ENCODE measurements around the gene MAD1L1. TPM values are rescaled to one million over a fixed set of nuclear protein-coding genes. Genes with fewer than 3 reads are reported as not detected.
"Not testable (repeated sequence)": the region's sequence is repeated elsewhere in the genome, so short reads cannot be mapped to it uniquely, and the experiment has no call there.

Gene MAD1L1
- polyA plus RNA-seq, 4 donors: 12.3 to 21.7 (median 18.1) TPM

- H3K36me3 ChIP-seq (ENCODE audit: control insufficient read depth in 3 of 3, insufficient read depth in 2 of 3, low read depth in 1 of 3, low read length in 3 of 3); FAIRE-seq; DNase-seq; H3K4me1 ChIP-seq (ENCODE audit: control insufficient read depth in 3 of 3, insufficient read depth in 2 of 3, low read depth in 1 of 3, low read length in 2 of 3); H3K4me3 ChIP-seq (ENCODE audit: low read depth in 1 of 3, low read length in 3 of 3); H3K27me3 ChIP-seq (ENCODE audit: control insufficient read depth in 3 of 3, insufficient read depth in 3 of 3, low read length in 3 of 3); H3K27ac ChIP-seq (ENCODE audit: low read depth in 1 of 3, low read length in 2 of 3): not testable (repeated sequence)
- 93 to 96% (median 95%) methylated on average over 1 of the region's 1 CpG for WGBS, 3 donors
- peaks cover 0 to 23% of the 10 kb centered on the region in 2 donors for H3K9me3 ChIP-seq (ENCODE audit: control insufficient read depth in 2 of 2, insufficient read depth in 1 of 2, low read depth in 1 of 2, low read length in 1 of 2)
These were observed 403.1 kb downstream of the MAD1L1 start for GRCh38 chr7:1829668-1830067.

- Histone ChIP-seq H3K27me3 (ENCODE audit: control insufficient read depth in 3 of 3, insufficient read depth in 3 of 3, low read length in 3 of 3) (no peaks in the 10 kb centered on the region), H3K9me3 (ENCODE audit: control insufficient read depth in 2 of 2, insufficient read depth in 1 of 2, low read depth in 1 of 2, low read length in 1 of 2) (peaks cover 0 to 23% of the 10 kb centered on the region in 2 donors), H3K4me3 (ENCODE audit: low read depth in 1 of 3, low read length in 3 of 3) (no peak overlapping the region), H3K36me3 (ENCODE audit: control insufficient read depth in 3 of 3, insufficient read depth in 2 of 3, low read depth in 1 of 3, low read length in 3 of 3) (peaks cover 0 to 4% (median 0%) of the 10 kb centered on the region in 3 donors), H3K27ac (ENCODE audit: low read depth in 1 of 3, low read length in 2 of 3) (no peak overlapping the region), H3K4me1 (ENCODE audit: control insufficient read depth in 3 of 3, insufficient read depth in 2 of 3, low read depth in 1 of 3, low read length in 2 of 3) (no peaks in the 10 kb centered on the region)
- 94 to 97% (median 94%) methylated on average over 22 of the region's 22 CpGs for WGBS, 3 donors
- FAIRE-seq: no peak
- no peak for DNase-seq
These were observed 403.6 kb downstream of the MAD1L1 start for GRCh38 chr7:1829111-1829510.

GRCh38 chr7:1828170-1828569 lies 404.6 kb downstream of the MAD1L1 start:
- H3K27me3 ChIP-seq (ENCODE audit: control insufficient read depth in 3 of 3, insufficient read depth in 3 of 3, low read length in 3 of 3); H3K4me1 ChIP-seq (ENCODE audit: control insufficient read depth in 3 of 3, insufficient read depth in 2 of 3, low read depth in 1 of 3, low read length in 2 of 3); H3K4me3 ChIP-seq (ENCODE audit: low read depth in 1 of 3, low read length in 3 of 3); DNase-seq; FAIRE-seq; H3K27ac ChIP-seq (ENCODE audit: low read depth in 1 of 3, low read length in 2 of 3); H3K36me3 ChIP-seq (ENCODE audit: control insufficient read depth in 3 of 3, insufficient read depth in 2 of 3, low read depth in 1 of 3, low read length in 3 of 3): not testable (repeated sequence)
- 95 to 97% (median 96%) methylated on average over 12 to 16 of the region's 16 CpGs for WGBS, 3 donors
- H3K9me3 ChIP-seq (ENCODE audit: control insufficient read depth in 2 of 2, insufficient read depth in 1 of 2, low read depth in 1 of 2, low read length in 1 of 2): peaks cover 0 to 23% of the 10 kb centered on the region in 2 donors

GRCh38 chr7:1827521-1827981 lies 405.2 kb downstream of the MAD1L1 start:
- not testable (repeated sequence) for FAIRE-seq, DNase-seq
- 85 to 92% (median 92%) methylated on average over 14 to 20 of the region's 27 CpGs for WGBS, 3 donors

GRCh38 chr7:1826931-1827330 lies 405.8 kb downstream of the MAD1L1 start:
- 88 to 93% (median 91%) methylated on average over 16 to 20 of the region's 21 CpGs for WGBS, 3 donors

More at GRCh38 chr7:1827521-1827981, 405.2 kb downstream of the MAD1L1 start:
- not testable (repeated sequence) for H3K4me3 ChIP-seq (ENCODE audit: low read depth in 1 of 3, low read length in 3 of 3); H3K36me3 ChIP-seq (ENCODE audit: control insufficient read depth in 3 of 3, insufficient read depth in 2 of 3, low read depth in 1 of 3, low read length in 3 of 3); H3K27ac ChIP-seq (ENCODE audit: low read depth in 1 of 3, low read length in 2 of 3); H3K27me3 ChIP-seq (ENCODE audit: control insufficient read depth in 3 of 3, insufficient read depth in 3 of 3, low read length in 3 of 3); H3K4me1 ChIP-seq (ENCODE audit: control insufficient read depth in 3 of 3, insufficient read depth in 2 of 3, low read depth in 1 of 3, low read length in 2 of 3)
- peaks cover 0 to 23% of the 10 kb centered on the region in 2 donors for H3K9me3 ChIP-seq (ENCODE audit: control insufficient read depth in 2 of 2, insufficient read depth in 1 of 2, low read depth in 1 of 2, low read length in 1 of 2)

GRCh38 chr7:1825897-1826741 lies 406.6 kb downstream of the MAD1L1 start:
- DNase-seq (no peak), FAIRE-seq (no peak)
- 90 to 93% (median 91%) methylated on average over 38 to 45 of the region's 45 CpGs for WGBS, 3 donors
- Histone ChIP-seq H3K4me1 (ENCODE audit: control insufficient read depth in 3 of 3, insufficient read depth in 2 of 3, low read depth in 1 of 3, low read length in 2 of 3) (no peaks in the 10 kb centered on the region), H3K36me3 (ENCODE audit: control insufficient read depth in 3 of 3, insufficient read depth in 2 of 3, low read depth in 1 of 3, low read length in 3 of 3) (peaks cover 0 to 4% (median 0%) of the 10 kb centered on the region in 3 donors), H3K27ac (ENCODE audit: low read depth in 1 of 3, low read length in 2 of 3) (no peak overlapping the region), H3K27me3 (ENCODE audit: control insufficient read depth in 3 of 3, insufficient read depth in 3 of 3, low read length in 3 of 3) (no peaks in the 10 kb centered on the region), H3K4me3 (ENCODE audit: low read depth in 1 of 3, low read length in 3 of 3) (no peak overlapping the region), H3K9me3 (ENCODE audit: control insufficient read depth in 2 of 2, insufficient read depth in 1 of 2, low read depth in 1 of 2, low read length in 1 of 2) (peaks cover 0 to 18% of the 10 kb centered on the region in 2 donors)

More at GRCh38 chr7:1826931-1827330, 405.8 kb downstream of the MAD1L1 start:
- FAIRE-seq; DNase-seq; H3K4me3 ChIP-seq (ENCODE audit: low read depth in 1 of 3, low read length in 3 of 3); H3K27me3 ChIP-seq (ENCODE audit: control insufficient read depth in 3 of 3, insufficient read depth in 3 of 3, low read length in 3 of 3); H3K27ac ChIP-seq (ENCODE audit: low read depth in 1 of 3, low read length in 2 of 3); H3K4me1 ChIP-seq (ENCODE audit: control insufficient read depth in 3 of 3, insufficient read depth in 2 of 3, low read depth in 1 of 3, low read length in 2 of 3); H3K36me3 ChIP-seq (ENCODE audit: control insufficient read depth in 3 of 3, insufficient read depth in 2 of 3, low read depth in 1 of 3, low read length in 3 of 3): not testable (repeated sequence)
- H3K9me3 ChIP-seq (ENCODE audit: control insufficient read depth in 2 of 2, insufficient read depth in 1 of 2, low read depth in 1 of 2, low read length in 1 of 2): peaks cover 0 to 23% of the 10 kb centered on the region in 2 donors

GRCh38 chr7:1825647-1825896 lies 407.2 kb downstream of the MAD1L1 start:
- H3K9me3 ChIP-seq (ENCODE audit: control insufficient read depth in 2 of 2, insufficient read depth in 1 of 2, low read depth in 1 of 2, low read length in 1 of 2): peaks cover 0 to 15% of the 10 kb centered on the region in 2 donors
- FAIRE-seq; H3K4me1 ChIP-seq (ENCODE audit: control insufficient read depth in 3 of 3, insufficient read depth in 2 of 3, low read depth in 1 of 3, low read length in 2 of 3); DNase-seq; H3K36me3 ChIP-seq (ENCODE audit: control insufficient read depth in 3 of 3, insufficient read depth in 2 of 3, low read depth in 1 of 3, low read length in 3 of 3); H3K27me3 ChIP-seq (ENCODE audit: control insufficient read depth in 3 of 3, insufficient read depth in 3 of 3, low read length in 3 of 3); H3K27ac ChIP-seq (ENCODE audit: low read depth in 1 of 3, low read length in 2 of 3); H3K4me3 ChIP-seq (ENCODE audit: low read depth in 1 of 3, low read length in 3 of 3): not testable (repeated sequence)
- 71 to 86% (median 77%) methylated on average over 4 of the region's 4 CpGs for WGBS, 3 donors

- not testable (repeated sequence) for FAIRE-seq; H3K4me3 ChIP-seq (ENCODE audit: low read depth in 1 of 3, low read length in 3 of 3); H3K27me3 ChIP-seq (ENCODE audit: control insufficient read depth in 3 of 3, insufficient read depth in 3 of 3, low read length in 3 of 3); H3K4me1 ChIP-seq (ENCODE audit: control insufficient read depth in 3 of 3, insufficient read depth in 2 of 3, low read depth in 1 of 3, low read length in 2 of 3); DNase-seq; H3K36me3 ChIP-seq (ENCODE audit: control insufficient read depth in 3 of 3, insufficient read depth in 2 of 3, low read depth in 1 of 3, low read length in 3 of 3); H3K27ac ChIP-seq (ENCODE audit: low read depth in 1 of 3, low read length in 2 of 3)
- WGBS, 3 donors: 78 to 91% (median 88%) methylated on average over 20 to 28 of the region's 28 CpGs
- H3K9me3 ChIP-seq (ENCODE audit: control insufficient read depth in 2 of 2, insufficient read depth in 1 of 2, low read depth in 1 of 2, low read length in 1 of 2): peaks cover 0 to 13% of the 10 kb centered on the region in 2 donors
These were observed 407.7 kb downstream of the MAD1L1 start for GRCh38 chr7:1824882-1825646.
